Right atrium auricular region (tissue), 2 donors: Measurements from ENCODE around the gene ZP1. TPM values are rescaled to one million over a fixed set of nuclear protein-coding genes. Genes with fewer than 3 reads are reported as not detected.

ENCODE experiments used
- DNase-seq: peaks from one replicate; pipeline ENCODE4 v3.0.0-alpha.2; 2019; ENCODE audit warnings: low spot score
- H3K27ac ChIP-seq, 2 donors: fragments of 200-600 bp; sonication (generic); 1 replicate in 1 of 2; 2 replicates in 1 of 2; pipeline ENCODE4 v1.5.1; 2016 to 2019
- H3K27me3 ChIP-seq, 2 donors: fragments of 200-600 bp; sonication (generic); one replicate each; pipeline versions ENCODE4 v1.5.1 to v1.6.0; 2017 to 2019
- H3K36me3 ChIP-seq: fragments of 200-600 bp; sonication (generic); one replicate; pipeline ENCODE4 v1.5.1; 2016
- H3K4me1 ChIP-seq, 2 donors: fragments of 200-600 bp; sonication (generic); one replicate each; pipeline versions ENCODE4 v1.5.1 to v1.6.0; 2017 to 2019
- H3K4me3 ChIP-seq, 2 donors: fragments of 200-600 bp; sonication (generic); 1 replicate in 1 of 2; 2 replicates in 1 of 2; pipeline ENCODE4 v1.5.1; 2017 to 2019; ENCODE audit warnings: mild to moderate bottlenecking in 1 of 2, moderate library complexity in 1 of 2
- H3K9me3 ChIP-seq, 2 donors: fragments of 200-600 bp; sonication (generic); one replicate each; pipeline ENCODE4 v1.5.1; 2019
- total RNA-seq, 2 donors: library from RNA; depleted of rRNA; stranded (reverse); fragments of >200 nt; gene quantifications; one replicate each; pipeline ENCODE4 v1.1.0, GENCODE V29; 2016
- TF ChIP-seq, protein P1 (sequence below), 2 donors: fragments of 200-600 bp; sonication (generic); IDR thresholded peaks; one replicate each; pipeline ENCODE4 v1.5.1; 2019; ENCODE audit warnings: antibody characterized with exemption in 2 of 2

Gene ZP1
- total RNA-seq, 2 donors from 2014 or later: not detected

DNA sequence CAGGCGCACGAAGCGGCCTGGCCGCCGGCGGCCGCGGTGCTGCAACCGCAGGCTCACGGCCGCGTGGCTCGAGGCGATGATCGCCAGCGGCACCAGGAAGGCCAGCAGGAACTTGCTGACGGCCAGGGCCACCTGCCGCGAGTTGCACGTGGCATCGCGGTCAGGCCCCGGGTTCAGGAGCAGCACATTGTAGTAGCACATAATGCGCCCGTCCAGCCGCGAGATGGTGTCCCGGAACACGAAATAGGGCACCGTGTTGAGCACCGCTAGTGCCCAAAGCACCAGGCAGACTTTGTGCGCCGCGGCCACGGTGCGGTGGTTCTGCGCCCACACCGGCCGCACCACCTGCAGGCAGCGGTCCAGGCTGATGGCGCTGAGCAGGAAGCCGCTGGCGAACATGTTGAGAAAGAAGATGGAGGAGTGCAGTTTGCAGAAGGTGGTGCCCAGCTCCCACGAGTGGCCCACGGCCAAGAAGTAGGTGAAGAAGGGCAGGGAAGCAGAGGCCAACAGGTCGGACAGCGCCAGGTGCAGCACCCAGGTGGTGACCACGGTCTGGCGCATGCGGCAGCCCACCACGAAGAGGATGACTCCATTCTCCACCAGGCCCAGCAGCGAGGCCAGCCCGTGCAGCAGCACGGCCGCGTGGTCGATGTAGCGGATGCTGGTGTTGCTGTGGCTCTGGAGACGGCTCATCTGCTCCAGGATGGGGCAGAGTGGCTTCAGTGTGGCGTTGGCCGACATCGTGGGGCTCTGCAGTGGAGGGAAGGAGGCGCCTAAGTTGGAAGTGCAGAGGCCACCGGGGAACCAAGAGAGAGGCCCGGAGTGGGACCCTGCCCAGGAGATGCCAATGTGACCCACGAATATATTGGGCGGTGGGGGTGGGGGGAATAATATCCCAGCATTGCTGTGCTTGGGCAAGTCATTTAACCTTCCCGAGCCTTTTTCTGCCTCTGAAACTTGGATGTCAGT lies 14.1 kb upstream of the ZP1 start:
- TF ChIP-seq, protein P1, sequence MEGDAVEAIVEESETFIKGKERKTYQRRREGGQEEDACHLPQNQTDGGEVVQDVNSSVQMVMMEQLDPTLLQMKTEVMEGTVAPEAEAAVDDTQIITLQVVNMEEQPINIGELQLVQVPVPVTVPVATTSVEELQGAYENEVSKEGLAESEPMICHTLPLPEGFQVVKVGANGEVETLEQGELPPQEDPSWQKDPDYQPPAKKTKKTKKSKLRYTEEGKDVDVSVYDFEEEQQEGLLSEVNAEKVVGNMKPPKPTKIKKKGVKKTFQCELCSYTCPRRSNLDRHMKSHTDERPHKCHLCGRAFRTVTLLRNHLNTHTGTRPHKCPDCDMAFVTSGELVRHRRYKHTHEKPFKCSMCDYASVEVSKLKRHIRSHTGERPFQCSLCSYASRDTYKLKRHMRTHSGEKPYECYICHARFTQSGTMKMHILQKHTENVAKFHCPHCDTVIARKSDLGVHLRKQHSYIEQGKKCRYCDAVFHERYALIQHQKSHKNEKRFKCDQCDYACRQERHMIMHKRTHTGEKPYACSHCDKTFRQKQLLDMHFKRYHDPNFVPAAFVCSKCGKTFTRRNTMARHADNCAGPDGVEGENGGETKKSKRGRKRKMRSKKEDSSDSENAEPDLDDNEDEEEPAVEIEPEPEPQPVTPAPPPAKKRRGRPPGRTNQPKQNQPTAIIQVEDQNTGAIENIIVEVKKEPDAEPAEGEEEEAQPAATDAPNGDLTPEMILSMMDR (IDR thresholded peaks at IDR 0.05): no peak
- Histone ChIP-seq H3K36me3 (peaks cover 34% of the 10 kb centered on the region), H3K9me3 (no peaks in the 10 kb centered on the region), H3K4me1 (no peaks in the 10 kb centered on the region), H3K4me3 (no peak overlapping the region), H3K27ac (no peak overlapping the region), H3K27me3 (no peaks in the 10 kb centered on the region)
- no peak for DNase-seq

DNA sequence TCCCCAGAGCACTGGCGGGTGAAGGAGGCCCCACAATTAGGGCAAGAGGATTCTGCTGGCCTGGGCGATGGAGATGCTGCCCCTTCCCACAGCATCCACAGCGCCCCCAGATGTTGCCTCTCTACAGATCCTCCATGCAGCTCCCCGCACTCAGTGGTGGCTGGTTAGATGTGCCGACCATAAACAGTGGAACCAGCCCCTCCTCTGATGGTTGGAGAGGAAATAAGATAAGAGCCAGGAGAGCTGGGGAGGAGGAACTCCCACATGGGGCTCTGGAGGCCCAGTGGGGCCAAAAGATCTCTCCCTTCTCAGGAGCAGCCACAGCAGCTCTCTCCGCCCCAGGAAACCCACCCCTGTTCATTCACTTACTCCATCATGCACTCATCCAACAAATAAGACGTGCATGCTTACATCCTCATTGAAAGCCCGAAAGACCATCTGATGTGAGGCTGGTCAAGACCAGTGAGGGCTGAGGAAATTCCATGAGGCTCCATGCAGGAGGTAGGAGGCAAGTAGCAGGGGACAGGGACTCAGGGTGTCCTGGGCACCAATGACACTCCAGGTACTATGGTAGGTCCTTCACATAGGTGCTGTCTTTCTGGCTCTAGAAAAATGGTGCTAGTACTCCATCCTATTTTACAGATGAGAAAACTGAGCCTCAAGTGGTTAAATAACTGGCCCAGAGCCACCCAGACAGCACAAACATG lies 13.0 kb upstream of the ZP1 start:
- Histone ChIP-seq H3K4me1 (no peaks in the 10 kb centered on the region), H3K27ac (no peak overlapping the region), H3K27me3 (no peaks in the 10 kb centered on the region), H3K4me3 (no peak overlapping the region), H3K36me3 (peaks cover 23% of the 10 kb centered on the region), H3K9me3 (no peaks in the 10 kb centered on the region)
- TF ChIP-seq, protein P1 (IDR thresholded peaks at IDR 0.05): no peak
- no peak for DNase-seq

DNA sequence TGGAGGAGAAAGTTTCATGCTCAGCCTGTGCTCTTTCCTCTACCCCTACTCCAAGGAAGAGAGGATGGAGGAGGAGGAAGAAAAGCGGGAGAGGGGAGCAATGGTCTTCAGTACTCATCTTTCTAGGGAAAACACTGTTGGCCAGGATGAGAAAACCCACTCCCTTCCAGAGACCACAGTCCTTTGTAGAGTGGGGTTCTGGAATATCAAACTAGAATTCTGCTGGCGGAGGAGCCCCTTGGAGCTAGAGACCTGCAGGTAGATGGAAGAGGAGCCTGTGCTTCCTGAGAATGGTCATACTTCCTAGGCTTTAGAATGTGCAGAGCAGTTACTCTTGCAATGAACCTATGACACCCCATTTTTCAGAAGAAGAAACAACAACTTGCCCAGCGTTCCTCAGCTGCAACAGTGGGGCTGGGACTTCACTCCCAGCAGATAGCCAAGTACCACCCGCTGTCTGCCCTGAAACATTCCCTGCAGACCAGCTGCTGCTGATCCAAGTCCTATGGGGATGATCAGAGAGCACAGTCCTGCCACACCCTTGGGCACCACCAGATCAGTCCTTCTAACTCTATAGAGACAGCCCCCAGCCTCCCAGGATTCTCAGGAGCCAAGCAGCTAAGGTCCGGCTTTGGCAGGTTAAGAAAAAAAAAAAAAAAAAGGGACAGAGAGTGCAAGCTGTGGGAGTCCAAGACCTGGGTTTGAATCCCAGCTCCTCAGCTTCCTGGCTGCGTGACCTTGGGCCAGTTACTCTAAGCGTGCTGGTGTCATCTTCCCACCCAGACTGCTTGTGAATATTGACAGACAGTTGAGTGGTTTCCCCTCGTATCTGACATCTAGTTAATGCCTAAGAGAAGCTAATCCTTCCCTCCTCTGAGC lies 12.3 kb upstream of the ZP1 start:
- no peak for DNase-seq

DNA sequence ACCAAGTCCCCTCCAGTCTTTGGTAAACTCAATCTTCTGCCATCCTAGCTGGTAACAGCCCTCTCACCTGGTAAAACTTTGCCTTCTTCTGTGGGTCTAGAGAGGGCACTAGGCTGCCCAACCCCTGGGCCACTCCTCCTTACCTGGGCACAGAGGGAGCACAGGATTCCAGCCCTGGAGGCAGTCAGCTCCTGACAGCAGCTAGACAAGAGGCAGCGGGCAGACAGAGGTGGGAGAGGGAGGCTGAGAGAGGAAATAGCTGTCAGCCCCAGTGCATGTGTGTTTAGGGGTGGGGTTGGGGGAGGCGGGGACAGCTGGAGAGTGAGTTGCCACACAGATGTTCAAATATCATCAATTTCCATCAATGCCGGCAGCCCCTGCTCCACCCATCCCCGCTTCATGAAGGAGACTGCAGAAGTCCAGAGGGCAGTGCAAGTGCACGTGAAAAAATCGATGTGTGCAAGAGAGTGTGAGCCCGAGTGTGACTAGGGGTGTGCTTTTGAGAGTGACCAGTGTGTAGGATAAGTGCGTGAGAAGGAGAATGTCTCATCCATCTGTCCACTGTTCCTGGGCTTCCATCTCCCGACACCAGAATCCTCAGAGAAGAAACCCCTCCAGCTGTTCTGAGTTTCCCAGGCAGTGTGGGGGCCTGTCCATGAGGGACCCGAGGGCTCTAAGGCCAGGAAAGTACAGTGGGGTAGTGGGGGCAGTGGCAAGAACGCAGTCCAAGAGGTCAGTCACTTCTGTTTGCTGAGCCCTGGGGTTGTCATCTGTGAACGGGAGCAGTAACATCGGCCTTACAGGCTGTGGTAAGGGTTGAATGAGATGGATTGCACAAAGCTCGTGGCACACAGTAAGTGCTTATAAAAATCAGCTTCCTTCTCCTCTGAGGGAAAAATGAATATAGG lies 11.4 kb upstream of the ZP1 start, which contains the start of gene PTGDR2:
Gene PTGDR2 (minus strand): TSS at position 225 of the 908 bp plus-strand sequence. CDS start 2,228 bp downstream, outside the sequence.
- Histone ChIP-seq H3K27ac (no peak within 1 kb of the TSS), H3K4me1 (no peaks in the 10 kb centered on the region), H3K27me3 (no peaks in the 10 kb centered on the region), H3K9me3 (no peaks in the 10 kb centered on the region), H3K4me3 (no peak within 1 kb of the TSS), H3K36me3 (peaks cover 7% of the 10 kb centered on the region)
- TF ChIP-seq, protein P1 (IDR thresholded peaks at IDR 0.05): no peak
- no peak for DNase-seq

More for the DNA sequence above, 12.3 kb upstream of the ZP1 start:
- peaks cover 16% of the 10 kb centered on the region for H3K36me3 ChIP-seq
- TF ChIP-seq, protein P1 (IDR thresholded peaks at IDR 0.05): no peak
- H3K27ac ChIP-seq: no peak overlapping the region
- no peaks in the 10 kb centered on the region for H3K9me3 ChIP-seq
- H3K27me3 ChIP-seq: no peaks in the 10 kb centered on the region
- H3K4me3 ChIP-seq: no peak overlapping the region
- no peaks in the 10 kb centered on the region for H3K4me1 ChIP-seq
